ENCODE results near the gene TRIM56.
"Not testable (repeated sequence)": the region's sequence is repeated elsewhere in the genome, so short reads cannot be mapped to it uniquely, and the experiment has no call there.

TRIM56 gene

DNA sequence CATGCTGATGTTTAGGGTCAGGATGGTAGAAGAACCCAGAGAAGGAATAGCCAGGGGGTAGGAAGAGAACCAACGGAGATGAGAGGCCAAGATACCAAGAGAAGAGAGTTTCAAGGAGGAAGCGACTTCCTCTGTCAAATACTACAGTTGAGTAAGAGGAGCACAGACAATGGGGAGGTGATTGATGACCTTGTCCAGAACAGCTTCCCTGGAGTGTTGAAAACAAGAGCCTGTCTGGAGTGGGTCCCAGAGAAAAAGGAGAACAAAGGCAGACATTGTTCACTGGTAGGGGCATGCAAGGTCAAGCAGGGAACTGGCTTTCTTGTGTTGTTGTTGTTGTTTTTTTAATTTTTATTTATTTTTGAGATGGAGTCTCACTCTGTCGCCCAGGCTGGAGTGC, 9.6 kb upstream of the TRIM56 start:
- H3K27me3 ChIP-seq (replicated peaks; ENCODE audit: insufficient read depth, low read length) = peaks cover 83% of the 10 kb centered on the region
- DNase-seq = no peak
- H3K79me2 ChIP-seq (ENCODE audit: low read length) = no peaks in the 10 kb centered on the region
- H3K27ac ChIP-seq (ENCODE audit: low read length) = no peak overlapping the region
- H4K20me1 ChIP-seq (ENCODE audit: insufficient read depth, low read length) = no peaks in the 10 kb centered on the region
- TF ChIP-seq, protein P1, sequence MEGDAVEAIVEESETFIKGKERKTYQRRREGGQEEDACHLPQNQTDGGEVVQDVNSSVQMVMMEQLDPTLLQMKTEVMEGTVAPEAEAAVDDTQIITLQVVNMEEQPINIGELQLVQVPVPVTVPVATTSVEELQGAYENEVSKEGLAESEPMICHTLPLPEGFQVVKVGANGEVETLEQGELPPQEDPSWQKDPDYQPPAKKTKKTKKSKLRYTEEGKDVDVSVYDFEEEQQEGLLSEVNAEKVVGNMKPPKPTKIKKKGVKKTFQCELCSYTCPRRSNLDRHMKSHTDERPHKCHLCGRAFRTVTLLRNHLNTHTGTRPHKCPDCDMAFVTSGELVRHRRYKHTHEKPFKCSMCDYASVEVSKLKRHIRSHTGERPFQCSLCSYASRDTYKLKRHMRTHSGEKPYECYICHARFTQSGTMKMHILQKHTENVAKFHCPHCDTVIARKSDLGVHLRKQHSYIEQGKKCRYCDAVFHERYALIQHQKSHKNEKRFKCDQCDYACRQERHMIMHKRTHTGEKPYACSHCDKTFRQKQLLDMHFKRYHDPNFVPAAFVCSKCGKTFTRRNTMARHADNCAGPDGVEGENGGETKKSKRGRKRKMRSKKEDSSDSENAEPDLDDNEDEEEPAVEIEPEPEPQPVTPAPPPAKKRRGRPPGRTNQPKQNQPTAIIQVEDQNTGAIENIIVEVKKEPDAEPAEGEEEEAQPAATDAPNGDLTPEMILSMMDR (IDR thresholded peaks at IDR 0.05; ENCODE audit: low read length) = no peak
- TF ChIP-seq EZH2phosphoT487 (IDR thresholded peaks at IDR 0.05; ENCODE audit: low read length) (no peak), EZH2 (optimal IDR thresholded peaks at IDR 0.05; ENCODE audit: low read depth, low read length) (no peak)
- H3F3A ChIP-seq (ENCODE audit: insufficient read depth, low read length) = no peaks in the 10 kb centered on the region
- no peak overlapping the region for H3K9ac ChIP-seq (ENCODE audit: low read length)
- H3K4me3 ChIP-seq (ENCODE audit: low read length) = no peak overlapping the region
- no peaks in the 10 kb centered on the region for H3K9me2 ChIP-seq (replicated peaks; ENCODE audit: insufficient read depth, low read length)
- H3K9me3 ChIP-seq (replicated peaks; ENCODE audit: insufficient read depth, low read length) = no peaks in the 10 kb centered on the region
- H3K36me3 ChIP-seq (replicated peaks; ENCODE audit: insufficient read depth, low read length) = no peaks in the 10 kb centered on the region
- H3K4me1 ChIP-seq (ENCODE audit: low read length) = no peaks in the 10 kb centered on the region
- H2AFZ ChIP-seq (ENCODE audit: low read length) = no peak overlapping the region
- no peak overlapping the region for H3K4me2 ChIP-seq (ENCODE audit: low read depth, low read length)

DNA sequence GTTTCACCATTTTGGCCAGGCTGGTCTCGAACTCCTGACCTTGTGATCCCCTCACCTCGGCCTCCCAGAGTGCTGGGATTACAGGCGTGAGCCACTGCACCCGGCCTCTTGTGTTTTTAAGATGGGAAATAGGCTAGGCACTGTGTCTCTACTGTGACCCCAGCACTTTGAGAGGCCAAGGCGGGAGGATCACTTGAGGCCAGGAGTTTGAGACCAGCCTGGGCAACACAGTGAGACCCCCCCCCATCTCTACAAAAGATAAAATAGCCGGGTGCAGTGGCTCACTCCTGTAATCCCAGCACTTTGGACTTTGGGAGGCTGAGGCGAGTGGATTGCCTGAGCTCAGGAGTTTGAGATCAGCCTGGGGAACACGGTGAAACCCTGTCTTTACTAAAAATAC, 9.1 kb upstream of the TRIM56 start:
- H2AFZ ChIP-seq (ENCODE audit: low read length); H4K20me1 ChIP-seq (ENCODE audit: insufficient read depth, low read length); H3K36me3 ChIP-seq (replicated peaks; ENCODE audit: insufficient read depth, low read length); H3K79me2 ChIP-seq (ENCODE audit: low read length); H3K27ac ChIP-seq (ENCODE audit: low read length); H3K9me3 ChIP-seq (replicated peaks; ENCODE audit: insufficient read depth, low read length); H3F3A ChIP-seq (ENCODE audit: insufficient read depth, low read length); H3K4me3 ChIP-seq (ENCODE audit: low read length); DNase-seq; H3K4me1 ChIP-seq (ENCODE audit: low read length); H3K4me2 ChIP-seq (ENCODE audit: low read depth, low read length); H3K9ac ChIP-seq (ENCODE audit: low read length); H3K9me2 ChIP-seq (replicated peaks; ENCODE audit: insufficient read depth, low read length): not testable (repeated sequence)
- H3K27me3 ChIP-seq (replicated peaks; ENCODE audit: insufficient read depth, low read length) = peaks cover 83% of the 10 kb centered on the region

DNA sequence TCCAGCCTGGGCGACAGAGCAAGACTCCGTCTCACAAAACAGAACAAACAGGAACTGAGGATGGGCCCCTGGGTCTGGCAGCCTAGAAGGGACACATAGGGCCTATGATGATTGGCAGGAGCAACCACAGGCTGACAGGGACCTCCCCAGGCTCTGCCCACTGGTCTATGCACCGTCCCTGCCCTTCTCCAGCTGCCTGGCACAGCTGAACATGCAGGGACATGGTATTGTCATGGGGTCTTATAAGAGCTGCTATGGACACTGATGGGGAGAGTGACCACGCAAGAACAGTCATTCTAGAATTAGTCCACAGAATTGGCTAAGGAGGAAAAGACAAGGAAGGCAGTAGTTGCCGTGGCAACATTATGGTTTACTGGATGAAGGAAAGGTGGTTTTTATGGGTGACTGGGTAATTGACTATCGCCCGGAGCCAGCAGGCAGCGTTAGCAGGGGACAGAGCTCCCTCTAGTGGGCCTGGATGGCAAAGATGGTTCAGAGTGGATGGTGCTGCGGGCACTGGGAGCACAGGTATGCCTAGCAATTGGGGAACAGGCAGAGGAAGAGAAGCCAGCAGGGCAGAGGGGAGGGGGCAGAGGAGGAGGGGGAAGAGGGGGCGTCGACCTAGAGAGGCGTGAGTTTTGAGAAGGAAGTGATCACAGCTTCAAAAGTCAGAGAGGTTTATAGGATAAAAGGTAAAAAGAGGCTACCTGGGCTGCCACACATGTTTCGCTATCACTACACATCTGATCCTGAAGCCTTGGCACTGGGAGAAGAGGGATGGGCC, 7.8 kb upstream of the TRIM56 start:
- no peaks in the 10 kb centered on the region for H3K4me1 ChIP-seq (ENCODE audit: low read length)
- no peaks in the 10 kb centered on the region for H3K79me2 ChIP-seq (ENCODE audit: low read length)
- no peaks in the 10 kb centered on the region for H3K9me2 ChIP-seq (replicated peaks; ENCODE audit: insufficient read depth, low read length)
- H2AFZ ChIP-seq (ENCODE audit: low read length) = no peak overlapping the region
- no peak overlapping the region for H3K9ac ChIP-seq (ENCODE audit: low read length)
- H3F3A ChIP-seq (ENCODE audit: insufficient read depth, low read length) = no peaks in the 10 kb centered on the region
- H3K9me3 ChIP-seq (replicated peaks; ENCODE audit: insufficient read depth, low read length) = no peaks in the 10 kb centered on the region
- no peak overlapping the region for H3K4me2 ChIP-seq (ENCODE audit: low read depth, low read length)
- no peaks in the 10 kb centered on the region for H4K20me1 ChIP-seq (ENCODE audit: insufficient read depth, low read length)
- H3K27ac ChIP-seq (ENCODE audit: low read length) = no peak overlapping the region
- H3K36me3 ChIP-seq (replicated peaks; ENCODE audit: insufficient read depth, low read length) = no peaks in the 10 kb centered on the region
- DNase-seq = peak; percentile 72
- TF ChIP-seq, protein P1 (IDR thresholded peaks at IDR 0.05; ENCODE audit: low read length) = peak; percentile 96
- TF ChIP-seq EZH2phosphoT487 (IDR thresholded peaks at IDR 0.05; ENCODE audit: low read length) = no peak
- H3K27me3 ChIP-seq (replicated peaks; ENCODE audit: insufficient read depth, low read length) = peaks cover 81% of the 10 kb centered on the region
- no peak overlapping the region for H3K4me3 ChIP-seq (ENCODE audit: low read length)

DNA sequence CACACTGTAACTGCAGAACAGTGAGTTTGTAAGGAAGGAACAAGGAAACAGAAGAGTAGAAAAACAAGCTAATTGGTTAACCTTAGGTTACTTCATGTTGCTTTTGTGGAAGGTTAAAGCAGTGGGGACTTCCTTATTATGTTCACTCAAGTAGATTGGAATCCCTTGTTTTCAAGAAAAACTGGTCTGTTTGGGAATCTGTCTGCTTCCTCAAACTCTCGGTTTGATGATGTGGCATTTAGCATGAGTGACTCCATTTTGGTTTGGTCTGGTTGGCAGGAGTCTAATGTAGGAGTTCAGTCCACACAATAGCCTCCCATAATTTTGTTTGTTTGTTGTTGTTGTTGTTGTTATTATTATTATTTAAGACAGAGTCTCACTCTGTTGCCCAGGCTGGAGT, 3.8 kb upstream of the TRIM56 start:
- H3K9ac ChIP-seq (ENCODE audit: low read length) = no peak overlapping the region
- DNase-seq = no peak
- no peak overlapping the region for H3K4me2 ChIP-seq (ENCODE audit: low read depth, low read length)
- no peaks in the 10 kb centered on the region for H4K20me1 ChIP-seq (ENCODE audit: insufficient read depth, low read length)
- H3K27ac ChIP-seq (ENCODE audit: low read length) = no peak overlapping the region
- no peak overlapping the region for H2AFZ ChIP-seq (ENCODE audit: low read length)
- H3K79me2 ChIP-seq (ENCODE audit: low read length) = peaks cover 11% of the 10 kb centered on the region
- no peaks in the 10 kb centered on the region for H3K36me3 ChIP-seq (replicated peaks; ENCODE audit: insufficient read depth, low read length)
- peaks cover 6% of the 10 kb centered on the region for H3K4me1 ChIP-seq (ENCODE audit: low read length)
- H3F3A ChIP-seq (ENCODE audit: insufficient read depth, low read length) = no peaks in the 10 kb centered on the region
- TF ChIP-seq EZH2 (optimal IDR thresholded peaks at IDR 0.05; ENCODE audit: low read depth, low read length) = no peak
- TF ChIP-seq EZH2phosphoT487 (IDR thresholded peaks at IDR 0.05; ENCODE audit: low read length) = no peak
- TF ChIP-seq, protein P1 (IDR thresholded peaks at IDR 0.05; ENCODE audit: low read length) = no peak
- H3K9me3 ChIP-seq (replicated peaks; ENCODE audit: insufficient read depth, low read length) = no peaks in the 10 kb centered on the region
- no peak overlapping the region for H3K4me3 ChIP-seq (ENCODE audit: low read length)
- H3K9me2 ChIP-seq (replicated peaks; ENCODE audit: insufficient read depth, low read length) = no peaks in the 10 kb centered on the region
- peaks cover 46% of the 10 kb centered on the region for H3K27me3 ChIP-seq (replicated peaks; ENCODE audit: insufficient read depth, low read length)
